Stimulated activated CD8-positive, alpha-beta memory T cell treated with anti-CD3 and anti-CD28 coated beads, Interleukin-7, amount 100 ng/mL, for 4 hours (primary cell): Measurements from ENCODE around the gene KIF12.
"Not testable (repeated sequence)": the region's sequence is repeated elsewhere in the genome, so short reads cannot be mapped to it uniquely, and the experiment has no call there.

Source experiments
- DNase-seq, 2 donors: peaks; one replicate each; pipeline ENCODE4 v3.0.0-alpha.2; 2020; ENCODE audit warnings: low read depth in 2 of 2

KIF12 gene

DNA sequence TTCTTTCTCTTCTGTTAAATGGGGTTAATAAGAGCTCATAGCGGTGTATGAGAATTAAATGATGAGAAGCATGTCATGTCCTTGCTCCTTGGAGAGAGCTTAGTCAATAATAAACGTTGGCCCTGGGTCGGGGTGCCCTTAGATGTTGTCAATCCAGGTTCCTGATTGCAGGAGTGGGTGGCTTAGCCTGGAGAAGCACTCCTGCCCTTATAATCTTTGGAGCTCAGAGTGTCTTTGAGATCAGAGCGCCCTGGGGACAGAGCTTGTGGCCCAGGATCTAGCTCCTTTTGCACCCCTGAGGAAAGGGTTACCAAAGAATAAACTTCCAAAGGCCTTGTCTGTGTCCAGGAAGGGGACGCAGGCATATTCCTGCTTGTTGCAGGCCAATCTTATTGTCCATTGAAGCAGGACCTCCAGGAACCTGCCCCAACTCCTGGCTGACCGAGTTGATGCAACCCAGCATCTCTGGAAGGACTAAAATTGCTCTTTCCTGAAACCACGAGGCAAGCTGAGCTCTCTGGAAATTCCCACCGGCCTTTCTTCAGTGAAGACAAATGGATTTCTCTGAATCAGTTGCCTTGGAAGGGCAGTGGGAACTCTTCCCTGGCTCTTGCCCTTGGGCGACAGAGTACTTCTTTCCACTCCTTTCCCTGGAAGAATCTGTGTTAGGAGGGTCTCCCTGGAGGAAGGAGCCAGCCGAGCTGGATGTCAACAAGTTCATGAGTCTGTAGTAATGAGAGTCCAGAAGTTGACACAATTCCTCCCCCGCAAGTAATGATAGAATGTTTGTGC is 14.6 kb downstream of the KIF12 start:
- no peak for DNase-seq

DNA sequence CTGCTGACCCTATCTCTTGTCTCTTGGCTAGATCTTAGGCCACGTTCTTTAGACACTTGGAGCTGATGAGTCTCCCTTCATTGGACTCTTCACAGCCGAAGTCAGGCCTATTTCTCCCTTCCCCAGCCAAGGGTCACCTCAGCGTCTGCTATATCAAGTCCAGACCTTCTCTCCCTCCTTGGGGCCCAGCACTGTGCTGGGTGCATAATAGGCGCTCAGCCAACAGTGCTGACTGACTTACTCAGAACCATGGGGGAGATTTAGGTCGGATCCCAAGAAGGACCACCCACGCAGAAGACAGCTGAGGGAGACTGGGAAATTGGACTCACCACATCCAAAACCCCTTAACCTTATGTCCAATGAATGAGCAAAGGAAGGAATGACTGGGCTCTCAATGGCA is 15.4 kb downstream of the KIF12 start:
- no peak for DNase-seq

- DNase-seq: not testable (repeated sequence)
These were observed 16.2 kb downstream of the KIF12 start for GRCh38 chr9:114082763-114083412.

DNA sequence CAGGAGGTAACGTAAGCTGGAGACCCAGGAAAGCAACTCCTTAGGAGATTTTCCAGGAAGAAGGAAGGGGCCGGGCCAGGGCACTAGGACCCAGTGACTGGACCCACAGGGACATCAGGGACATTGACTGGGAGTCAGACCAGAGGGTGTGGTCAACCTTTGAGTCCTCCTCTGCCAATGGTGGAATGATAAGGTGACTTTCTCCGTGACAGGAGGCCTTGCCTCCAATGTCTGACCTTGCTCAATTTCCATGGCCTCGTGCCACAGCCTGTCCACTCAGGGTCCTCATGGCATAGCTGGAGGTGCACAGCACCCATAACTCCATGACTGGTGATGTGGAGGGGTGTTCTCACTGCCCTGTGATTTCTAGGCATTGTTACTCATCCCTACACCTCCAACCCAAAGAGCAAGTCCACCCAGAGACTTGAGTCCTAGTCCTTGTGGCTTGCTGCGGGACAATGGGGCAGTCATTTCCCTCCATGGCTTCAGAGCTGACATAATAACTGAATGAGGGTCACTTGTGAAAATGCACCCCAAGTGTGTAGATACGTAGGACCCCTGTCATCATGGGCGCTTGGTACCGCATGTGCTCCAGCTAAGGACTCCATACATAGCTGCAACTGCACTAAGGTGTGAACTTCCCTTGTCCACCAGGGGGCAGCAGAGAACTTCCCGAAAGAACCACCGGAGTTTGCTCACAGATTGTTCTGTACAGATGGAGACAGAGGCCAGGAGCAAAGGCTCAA is 16.9 kb downstream of the KIF12 start:
- peak; percentile 45 to 64 for DNase-seq

DNA sequence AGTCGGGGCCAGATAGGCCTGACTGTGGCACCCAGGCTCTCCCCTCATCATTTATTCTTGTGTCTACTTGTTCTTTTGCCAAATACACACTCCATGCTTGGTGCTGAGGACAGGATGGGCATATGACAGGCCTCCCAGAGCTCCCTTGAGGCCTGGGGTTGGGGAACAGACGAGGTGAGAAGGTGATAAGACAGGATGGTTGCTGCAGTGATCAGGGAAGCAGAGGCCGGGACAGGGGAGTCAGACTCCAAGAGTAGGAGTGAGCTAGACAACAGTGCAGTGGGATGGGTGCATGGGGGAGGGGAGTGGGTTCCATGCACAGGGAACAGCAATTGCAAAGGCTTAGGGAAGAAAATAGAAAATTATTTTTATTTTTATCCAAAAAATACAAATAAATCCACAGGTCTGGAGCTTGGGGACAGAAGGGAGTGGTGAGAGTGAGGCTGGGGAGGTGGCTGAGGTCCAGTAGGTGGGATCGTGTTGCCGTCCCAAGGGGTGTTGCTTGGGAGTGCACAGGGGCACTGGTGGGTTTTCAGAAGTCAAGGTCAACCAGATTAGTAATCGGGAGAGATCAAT is 17.6 kb downstream of the KIF12 start:
- no peak for DNase-seq

DNA sequence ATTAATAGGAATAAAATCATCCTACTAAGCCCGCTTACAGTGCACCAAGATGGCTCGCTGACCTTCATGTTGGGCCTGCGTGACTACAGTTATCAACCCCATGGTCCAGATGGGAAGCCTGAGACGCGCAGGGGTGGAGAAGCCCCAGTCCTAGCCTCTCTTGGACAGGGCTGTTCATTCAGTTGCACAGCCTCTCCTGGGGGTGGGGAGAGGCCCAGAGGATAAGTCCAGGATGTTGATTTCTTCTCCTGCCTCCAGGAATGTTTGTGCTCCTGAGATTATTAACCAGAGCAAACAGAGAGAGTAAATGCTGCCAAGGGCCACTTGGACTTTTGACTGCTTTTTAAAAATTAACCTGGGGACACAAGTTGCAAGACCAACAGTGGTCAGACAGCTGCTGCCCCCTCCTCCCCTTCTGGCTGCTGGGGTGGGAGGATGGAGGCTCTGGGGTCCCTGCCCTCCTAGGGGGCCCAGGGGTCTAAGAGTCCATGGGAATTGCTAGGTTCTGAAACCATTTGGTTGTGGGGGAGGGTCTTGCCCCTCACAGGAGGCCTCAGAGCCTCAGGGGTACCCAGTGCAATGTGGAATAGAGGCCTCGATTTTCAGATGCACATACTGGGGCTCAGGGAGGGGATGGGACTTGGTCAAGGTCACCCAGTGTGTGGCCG is 18.2 kb downstream of the KIF12 start:
- DNase-seq: no peak

GRCh38 chr9:114080195-114080772 is 18.8 kb downstream of the KIF12 start:
- no peak for DNase-seq

GRCh38 chr9:114078781-114079156 is 20.3 kb downstream of the KIF12 start:
- no peak for DNase-seq

- DNase-seq: no peak
These were observed 20.9 kb downstream of the KIF12 start, which contains the start of gene AMBP for GRCh38 chr9:114078021-114078780. Gene AMBP (minus strand): TSS chr9:114078300. CDS start chr9:114078209, 91 bp downstream.

GRCh38 chr9:114077162-114077837 is 21.8 kb downstream of the KIF12 start:
- DNase-seq: no peak

DNA sequence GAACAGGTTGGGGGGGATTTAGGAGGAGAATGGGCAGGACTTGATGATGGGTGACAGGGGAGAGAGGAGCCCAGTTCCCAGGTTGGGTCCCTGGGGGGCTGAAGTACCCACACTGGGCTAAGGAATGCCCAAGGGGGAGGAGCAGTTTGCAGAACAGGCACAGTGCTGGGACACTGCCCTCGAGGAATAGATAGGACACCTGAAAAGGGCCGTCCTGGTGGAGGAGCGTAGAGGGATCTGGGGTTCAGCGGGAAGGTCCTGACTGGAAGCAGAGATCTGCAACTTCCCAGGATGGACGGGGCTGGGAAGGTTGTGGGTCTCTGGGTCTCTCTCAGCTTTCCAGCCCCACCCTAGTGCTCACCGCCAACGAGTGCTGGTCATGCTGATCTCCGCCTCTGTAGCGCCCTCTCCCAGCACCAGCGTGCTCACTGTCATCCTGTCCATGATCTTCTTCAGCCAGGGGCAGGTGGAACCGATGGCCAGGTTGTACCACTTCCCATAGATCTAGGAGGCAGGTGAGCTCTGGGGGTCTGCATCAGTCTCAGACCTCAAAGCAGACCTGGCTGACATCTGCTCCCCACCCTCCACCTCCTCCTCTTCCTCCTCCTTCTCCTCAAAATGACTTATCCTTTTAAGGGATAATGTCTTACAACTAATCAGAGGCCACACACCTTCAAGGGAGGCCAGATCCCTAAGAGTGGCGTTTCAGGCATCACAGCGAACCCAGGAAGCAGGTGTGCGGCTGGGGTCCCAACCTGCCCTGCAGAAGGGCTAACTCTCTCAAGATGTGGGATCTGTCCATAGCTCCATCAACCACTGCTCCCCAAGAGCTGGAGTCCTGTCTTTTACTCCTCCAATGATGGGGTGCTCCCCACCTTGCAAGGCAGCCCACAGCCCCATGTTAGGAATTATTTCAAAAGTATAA is 22.6 kb downstream of the KIF12 start:
- DNase-seq: no peak

- no peak for DNase-seq
These were observed 23.5 kb downstream of the KIF12 start for GRCh38 chr9:114075602-114076001.

DNA sequence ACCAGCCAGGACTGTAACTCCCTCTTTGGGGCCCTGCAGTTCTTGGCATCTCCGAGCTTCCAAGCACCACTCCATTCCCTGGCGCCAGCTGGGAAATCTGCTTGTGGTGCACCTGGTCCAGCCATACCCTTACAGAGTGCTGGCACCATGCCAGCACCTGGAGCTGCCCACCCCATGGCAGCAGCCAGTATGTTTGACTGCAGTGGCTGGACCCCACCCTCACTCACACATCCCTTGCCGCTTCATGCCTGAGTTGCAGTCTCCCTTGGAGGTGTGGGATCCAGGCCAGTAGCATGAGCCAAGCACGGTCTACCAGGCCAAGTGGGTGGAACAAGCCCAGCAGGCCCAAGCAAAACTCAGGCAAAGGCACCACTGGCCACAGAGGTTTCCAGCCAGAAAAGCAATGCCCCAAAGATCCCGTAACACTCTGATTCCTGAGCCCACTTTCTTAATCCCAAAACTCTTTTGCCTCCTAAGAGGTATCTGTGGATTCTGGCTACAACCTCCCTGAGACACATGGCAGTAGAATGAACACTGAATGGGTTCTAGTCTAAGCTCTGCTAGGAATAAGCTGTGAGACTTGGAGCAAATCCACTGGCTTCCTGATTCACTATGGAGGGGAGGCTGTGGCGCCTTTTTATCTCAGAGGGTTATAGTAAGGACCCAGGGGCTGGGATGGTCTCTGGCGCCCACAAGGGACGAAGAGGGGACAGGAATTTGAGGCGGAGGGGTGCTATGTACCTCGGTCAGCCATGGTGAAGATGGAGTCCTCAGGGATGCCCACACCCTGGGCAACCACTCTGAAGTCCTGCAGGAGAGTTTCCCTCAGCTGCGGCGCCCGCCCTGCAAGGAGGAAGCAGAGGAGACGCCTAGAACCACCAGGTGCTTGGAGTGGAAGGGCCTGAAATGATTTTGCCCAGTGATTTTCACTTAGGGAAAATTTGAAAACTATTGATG is 26.6 kb downstream of the KIF12 start:
- DNase-seq: no peak

DNA sequence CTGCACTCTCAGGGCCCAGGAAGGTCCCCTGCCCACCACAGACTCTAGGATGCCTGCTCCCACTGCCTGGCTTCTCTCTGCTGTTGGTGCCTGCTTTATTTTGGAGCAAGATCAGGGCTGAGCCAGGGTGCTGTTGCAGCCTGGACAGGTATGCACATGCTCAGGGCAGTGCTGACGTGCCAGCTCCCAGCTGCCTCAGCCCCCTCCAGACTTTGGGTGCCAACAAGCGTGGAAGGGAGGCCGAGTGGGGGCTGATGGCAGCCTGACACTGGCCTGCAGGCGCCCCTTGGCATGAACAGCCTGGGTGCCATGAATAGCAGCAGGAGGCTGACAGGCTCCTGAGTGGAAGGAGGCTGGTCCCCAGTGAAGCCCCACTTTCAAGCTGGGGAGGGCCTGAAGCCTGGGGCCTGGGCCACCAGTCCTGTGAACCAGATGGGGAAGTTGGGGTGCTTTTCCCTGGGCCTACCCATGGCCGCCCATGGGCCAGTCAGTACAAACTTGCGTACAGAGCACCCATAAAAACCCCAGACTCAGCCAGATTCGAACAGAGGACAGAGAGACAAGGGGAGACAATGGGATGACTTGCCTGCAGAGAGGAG is 27.8 kb downstream of the KIF12 start:
- DNase-seq: no peak

DNA sequence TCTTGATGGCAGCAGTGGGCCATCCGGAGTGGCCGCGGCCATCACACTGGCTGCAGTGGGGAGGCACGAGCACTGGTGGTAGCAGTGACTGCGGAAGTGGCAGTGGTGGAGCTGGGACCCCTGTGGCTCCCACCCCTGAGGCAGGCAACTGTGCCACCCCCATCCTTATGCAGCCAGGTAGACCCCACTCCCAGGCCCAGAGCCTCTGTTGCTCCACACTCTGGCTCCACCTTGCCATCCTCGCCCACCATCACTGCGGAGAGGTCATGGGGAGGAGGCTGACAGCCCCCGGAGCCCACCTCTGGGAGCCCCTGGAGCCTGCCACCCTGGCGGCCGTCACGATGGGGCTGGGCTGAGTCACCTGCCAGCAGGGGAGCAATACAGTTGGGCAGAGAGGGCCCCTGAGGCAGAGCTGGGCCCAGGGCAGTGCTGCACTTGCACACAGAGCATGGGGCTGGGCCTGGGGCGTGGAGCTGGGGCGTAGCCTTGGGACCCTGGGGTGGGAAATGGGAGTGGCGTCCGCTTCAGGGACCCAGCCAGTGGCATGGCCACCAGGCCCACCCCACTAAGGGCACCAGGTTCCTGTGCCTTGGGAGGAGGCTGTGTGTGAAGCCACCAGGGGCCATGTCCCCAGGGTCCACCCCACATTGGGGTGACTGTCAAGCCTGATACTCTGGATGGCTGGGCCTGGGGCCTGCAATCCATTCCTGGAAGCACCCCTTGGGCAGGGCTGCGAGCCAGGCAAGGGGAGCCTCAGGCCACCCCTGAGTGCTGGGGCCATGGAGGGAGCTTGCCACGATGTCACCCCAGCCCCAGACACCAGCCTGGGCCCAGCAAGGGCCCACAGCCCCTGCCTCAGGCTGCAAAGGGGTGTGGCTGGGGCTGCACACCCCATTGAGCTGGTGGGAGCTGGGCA is 28.6 kb downstream of the KIF12 start:
- no peak for DNase-seq

DNA sequence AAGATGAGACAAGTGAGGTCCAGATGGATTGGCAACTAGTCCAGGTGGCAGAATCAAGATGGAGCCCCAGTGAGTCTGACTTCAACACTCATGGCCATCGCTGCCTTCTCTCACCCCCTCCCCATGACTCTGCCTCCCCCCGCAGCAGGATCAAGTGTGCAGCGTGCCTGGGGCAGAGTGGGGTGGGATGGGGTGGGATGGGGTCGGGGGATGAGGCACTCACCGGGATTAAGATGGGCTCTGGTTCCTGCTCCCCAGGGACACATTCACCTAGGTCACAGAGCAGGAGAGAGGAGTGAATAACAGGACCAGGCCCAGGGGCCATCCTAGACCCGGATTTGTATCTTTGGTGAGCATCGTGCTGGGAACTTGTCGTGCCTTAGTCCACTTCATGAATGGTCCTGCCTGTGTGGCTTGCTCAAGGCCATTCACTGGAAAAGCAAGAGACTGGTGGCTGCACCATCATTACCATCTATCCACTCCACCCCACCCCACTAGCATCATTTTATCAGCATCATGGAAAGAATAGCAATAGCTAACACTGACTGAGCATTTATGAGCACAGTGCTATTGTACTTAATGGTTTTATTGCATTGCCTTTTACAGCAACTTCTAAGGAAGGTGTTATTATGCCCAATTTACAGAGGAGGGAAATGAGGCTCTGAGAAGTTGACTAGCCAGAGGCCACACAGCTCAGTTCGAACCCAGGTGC is 29.5 kb downstream of the KIF12 start:
- no peak for DNase-seq
